HG02588 (cell line): ENCODE measurements around the gene STEAP1B.
"Not testable (repeated sequence)": the region's sequence is repeated elsewhere in the genome, so short reads cannot be mapped to it uniquely, and the experiment has no call there.

Experiments
- ATAC-seq: cut with Tn5 transposase; IDR thresholded peaks from one replicate; pipeline ENCODE4 v1.9.1; 2021; ENCODE audit warnings: mild to moderate bottlenecking, moderate library complexity; ENCODE audit not compliant: unreplicated experiment

STEAP1B gene

DNA sequence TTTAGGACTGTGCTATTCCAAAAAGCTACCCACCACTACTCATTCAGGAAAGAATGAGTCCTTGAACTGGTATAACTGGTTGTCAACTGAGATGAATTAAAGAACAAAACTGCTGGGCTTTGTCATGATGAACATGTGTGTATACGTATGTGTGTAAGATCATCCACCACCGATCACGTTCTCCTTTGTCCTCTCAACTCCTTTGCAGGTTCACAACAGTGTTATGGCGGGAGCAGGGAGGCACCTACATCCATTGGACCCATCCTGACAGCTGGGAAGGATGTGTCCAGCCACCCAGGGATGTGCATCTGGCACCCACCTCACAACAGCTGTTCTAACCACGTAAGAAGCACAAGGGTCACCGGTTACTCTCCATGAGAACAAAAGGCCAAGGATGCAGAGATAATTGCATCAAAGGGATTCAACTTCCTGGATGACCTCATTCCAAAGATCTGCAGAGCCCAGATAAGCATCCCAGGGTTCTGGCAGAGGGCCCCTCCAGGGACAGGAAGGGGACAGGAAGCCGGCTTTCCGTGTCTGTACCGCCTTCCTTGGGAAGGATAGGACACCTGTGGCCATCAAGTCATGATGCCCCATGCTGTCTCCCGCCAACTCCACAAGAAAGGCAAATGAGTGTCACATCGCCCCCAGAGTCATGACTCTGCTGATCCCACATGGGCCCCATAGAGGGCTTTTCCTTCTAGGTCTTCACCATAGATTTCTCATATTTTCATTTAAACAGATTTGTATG lies 66.1 kb downstream of the STEAP1B start:
- ATAC-seq = no peak

DNA sequence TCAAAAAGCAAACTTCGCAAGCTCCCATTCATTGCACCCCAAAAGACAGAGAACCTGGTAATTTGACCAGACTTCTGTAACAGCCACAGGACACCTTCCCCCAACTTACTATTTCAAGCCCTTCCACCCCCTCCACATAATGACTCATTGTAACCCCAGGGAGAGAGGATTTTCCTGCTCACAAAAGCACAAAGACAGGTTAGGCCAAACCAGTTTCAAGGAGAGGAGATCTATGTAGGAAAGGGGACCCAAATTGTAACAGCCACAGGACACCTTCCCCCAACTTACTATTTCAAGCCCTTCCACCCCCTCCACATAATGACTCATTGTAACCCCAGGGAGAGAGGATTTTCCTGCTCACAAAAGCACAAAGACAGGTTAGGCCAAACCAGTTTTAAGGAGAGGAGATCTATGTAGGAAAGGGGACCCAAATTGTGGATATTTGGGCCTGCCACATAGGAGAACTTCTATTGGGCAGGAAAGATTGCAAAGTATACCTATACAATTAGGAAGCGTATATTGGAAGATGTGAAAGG lies 66.8 kb downstream of the STEAP1B start:
- ATAC-seq = not testable (repeated sequence)

DNA sequence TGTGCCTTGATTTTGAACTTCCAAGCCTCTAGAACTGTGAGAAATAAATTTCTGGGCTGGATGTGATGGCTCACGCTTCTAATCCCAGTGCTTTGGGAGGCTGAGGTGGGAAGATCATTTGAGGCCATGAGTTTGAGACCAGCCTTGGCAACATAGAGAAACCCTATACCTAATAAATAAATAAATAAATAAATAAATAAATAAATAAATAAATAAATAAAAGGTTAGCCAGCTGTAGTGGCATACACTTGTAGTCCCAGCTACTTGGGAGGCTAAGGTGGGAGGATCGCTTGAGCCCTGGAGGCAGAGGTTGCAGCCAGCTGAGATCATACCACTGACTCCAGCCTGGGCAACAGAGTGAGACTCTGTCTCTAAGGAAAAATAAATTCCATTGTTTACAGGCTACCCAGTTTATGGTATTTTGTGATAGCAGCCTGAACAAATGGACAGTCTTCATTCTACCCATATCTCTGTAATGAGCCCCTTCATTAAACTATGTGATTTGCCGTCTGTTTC lies 67.7 kb downstream of the STEAP1B start:
- no peak for ATAC-seq

DNA sequence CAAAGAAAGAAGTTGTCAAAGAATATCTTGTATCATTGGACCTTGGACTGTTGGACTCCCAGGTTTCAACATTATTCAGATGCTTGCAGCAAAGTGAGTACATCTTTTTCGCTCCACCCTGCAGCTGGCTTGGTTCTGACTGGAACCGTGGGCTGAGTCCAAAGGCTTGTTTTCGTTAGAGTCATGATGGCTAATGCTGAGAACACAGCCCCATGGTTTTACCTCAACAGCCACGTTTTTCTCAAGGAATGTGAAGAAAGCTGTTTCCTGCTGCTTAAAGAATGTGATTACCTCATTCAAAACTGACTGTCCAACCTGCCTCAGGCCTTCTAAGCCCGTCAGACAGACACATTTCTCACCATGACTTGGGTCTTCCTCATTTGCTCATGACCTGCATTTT lies 69.5 kb downstream of the STEAP1B start:
- no peak for ATAC-seq

DNA sequence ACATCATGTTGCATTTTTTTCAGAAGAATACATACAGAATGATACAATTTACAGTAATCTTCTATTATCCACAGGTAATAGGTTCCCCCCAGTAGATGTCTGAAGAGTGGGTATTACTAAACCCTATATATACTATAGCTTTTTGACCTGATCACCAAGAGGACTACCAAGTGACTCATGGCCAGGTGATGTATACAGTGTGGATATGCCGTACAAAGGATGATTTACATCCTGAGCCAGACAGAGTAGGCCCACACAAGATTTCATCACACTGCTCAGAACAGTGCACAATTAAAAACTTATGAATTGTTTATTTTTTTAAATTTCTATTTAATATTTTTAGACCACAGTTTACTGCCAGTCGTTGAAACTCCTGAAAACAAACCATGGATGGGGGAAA lies 70.6 kb downstream of the STEAP1B start:
- no peak for ATAC-seq

DNA sequence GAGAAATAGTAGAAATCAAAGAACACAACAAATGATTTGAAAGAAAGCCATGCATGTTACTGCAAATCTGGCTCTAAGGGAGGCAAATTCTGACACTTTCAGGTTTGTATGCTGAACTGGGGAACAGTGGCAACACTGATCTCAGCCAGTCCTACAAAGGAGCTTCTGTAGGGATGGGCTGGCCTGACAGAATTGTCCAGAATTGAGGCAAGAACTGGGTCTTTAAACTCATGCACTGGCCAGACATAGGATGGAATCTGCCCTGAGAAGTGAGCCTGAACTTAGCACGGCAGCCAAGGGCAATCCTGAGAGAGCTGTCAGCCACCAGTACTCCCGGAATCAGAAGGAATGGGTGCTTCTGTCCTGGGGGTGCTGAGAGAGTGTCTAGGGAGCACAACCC lies 72.1 kb downstream of the STEAP1B start:
- no peak for ATAC-seq

DNA sequence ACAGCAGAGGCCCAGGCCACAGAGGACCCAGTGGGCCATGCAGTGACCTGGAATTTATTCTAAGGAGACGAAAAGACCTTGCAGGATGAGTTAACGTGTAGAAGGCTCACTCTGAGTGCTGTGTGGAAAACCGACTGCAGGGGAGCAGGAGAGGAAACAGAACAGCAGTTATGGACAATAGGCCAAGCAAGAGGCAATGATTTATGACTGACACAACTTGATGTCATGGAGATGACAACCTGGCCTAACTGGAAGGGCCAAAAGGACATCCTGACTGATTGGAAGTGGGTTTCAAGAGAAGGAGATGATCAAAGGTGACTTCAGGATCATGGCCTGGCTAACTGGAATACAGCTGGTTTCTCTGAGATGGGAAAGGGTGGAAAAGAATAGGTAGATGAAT lies 72.9 kb downstream of the STEAP1B start:
- ATAC-seq = no peak

DNA sequence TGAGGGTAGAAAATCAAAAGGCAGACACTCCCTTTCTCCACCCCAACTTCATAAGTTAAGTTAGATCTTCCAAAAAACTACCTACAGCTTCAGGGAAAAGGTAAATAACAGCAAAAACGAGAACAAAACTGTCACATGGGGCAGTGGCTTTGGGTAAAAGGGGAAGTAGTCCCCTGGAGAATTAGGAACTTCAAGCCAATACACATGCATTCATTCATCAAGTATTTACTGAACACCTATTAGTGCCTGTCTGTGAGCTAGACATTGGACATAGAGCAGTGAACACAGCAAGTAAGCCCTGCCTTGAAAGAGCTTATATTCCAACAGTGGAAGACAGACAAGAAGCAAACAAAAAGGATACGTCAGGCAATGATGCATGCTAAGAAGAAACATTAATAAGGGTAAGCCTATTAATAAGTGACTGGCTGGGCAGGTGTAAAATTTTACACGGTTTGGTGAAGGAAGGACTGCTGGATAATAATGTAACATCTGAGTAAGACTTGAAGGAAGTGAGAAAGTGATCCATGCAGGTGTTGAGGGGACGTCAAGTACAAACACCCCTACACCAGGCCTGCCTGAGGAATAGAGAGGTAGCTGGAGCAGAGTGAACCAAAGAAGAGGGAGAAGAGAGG lies 73.4 kb downstream of the STEAP1B start:
- ATAC-seq = peak; percentile 59

DNA sequence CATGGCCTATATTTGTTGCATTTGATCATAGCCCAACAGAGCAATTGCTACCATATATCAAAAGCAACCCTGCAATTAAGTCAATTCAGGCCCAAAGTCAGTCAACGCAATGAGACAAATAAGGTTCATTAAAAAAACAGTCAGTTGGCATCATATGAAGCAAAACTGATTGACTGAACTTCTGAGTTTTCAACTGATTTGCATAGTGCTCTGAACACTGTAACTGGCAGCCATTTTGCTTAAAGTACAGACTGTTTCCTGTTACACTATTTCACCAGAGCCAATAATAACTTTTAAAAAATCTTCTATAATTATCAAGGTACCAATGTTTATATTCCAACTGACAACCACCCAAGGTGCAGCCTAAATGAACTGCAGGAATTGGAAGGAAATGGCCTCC lies 74.6 kb downstream of the STEAP1B start:
- no peak for ATAC-seq

DNA sequence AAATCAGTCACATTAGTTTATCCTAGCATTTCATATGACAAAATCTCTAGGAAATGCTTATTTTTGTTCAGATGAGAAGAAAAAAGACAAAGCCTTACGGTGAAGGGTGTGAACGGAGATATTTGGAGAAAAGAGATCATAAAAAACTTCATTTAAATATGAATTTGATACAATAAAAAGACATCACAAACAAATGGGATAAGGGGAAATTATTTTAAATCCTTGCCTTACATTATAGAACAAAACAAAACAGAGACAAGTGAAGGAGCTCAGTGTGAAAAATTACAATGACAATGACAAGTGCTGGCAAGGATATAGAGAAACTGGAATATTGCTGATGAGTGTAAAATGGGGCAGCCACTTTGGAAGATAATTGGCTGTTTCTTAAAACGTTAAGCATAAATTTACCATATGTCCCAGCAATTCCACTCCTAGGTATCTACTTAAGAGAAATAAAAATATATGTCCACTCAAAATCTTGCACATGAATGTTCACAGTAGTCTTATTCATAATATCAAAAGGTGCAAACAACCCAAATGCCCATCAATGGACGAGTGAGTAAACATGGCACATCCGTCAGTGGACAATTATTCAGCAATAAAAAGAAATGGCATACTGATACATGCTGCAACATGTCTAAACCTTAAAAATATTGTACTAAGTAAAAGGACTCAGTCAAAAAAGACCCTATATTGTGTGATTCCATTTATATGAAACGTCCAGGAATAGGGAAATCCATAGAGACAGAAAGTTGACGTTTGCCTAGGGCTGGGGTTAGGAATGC lies 77.0 kb downstream of the STEAP1B start:
- ATAC-seq = no peak

DNA sequence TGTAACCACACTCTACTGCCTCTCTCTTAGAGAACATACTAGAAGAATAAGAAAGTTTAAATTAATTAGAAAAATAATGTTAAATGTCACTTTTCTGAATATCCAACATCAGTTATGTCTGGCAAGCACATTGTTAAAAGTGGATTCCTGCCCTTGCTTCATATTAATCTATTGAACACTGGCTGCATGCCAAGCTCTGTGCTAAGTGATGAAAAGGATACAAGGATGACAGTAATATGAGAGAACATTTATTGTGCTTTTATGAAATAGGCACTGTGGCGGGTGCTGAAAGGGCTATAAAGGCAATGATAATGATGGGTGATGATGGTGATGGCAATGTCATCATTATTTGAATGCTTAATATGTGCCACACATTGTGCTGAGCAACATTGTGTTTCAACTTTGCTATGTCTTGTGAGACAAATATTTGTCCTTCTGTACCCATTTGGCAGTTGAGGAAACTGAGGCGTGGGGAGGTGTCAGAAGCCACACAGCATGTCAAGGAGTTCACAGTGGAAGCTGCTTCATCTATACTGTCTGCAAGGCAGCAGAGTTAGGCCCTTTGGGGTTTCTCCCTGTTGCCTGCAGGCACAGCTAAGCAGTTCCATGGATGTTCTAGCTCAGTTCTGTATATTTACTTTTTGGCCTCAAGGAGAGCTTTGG lies 78.9 kb downstream of the STEAP1B start:
- no peak for ATAC-seq

DNA sequence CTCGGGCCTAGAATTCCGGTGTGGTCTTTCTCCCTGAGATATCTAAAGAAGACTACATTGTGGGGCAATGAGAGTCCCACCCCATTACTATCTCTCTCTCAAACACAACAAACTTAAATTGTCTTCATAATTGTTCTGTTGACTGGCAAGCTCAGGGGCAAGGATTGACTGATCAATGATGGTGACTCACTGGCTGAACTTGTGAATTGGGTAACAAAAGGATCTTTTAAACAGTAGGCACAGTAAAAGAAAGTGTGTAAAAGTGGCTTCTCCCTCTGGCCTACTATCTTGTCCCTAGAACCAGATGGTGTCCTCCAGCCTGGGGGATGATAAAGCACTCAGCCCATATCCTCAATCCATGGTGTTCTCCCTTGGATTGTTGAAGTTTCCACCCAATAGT lies 80.0 kb downstream of the STEAP1B start:
- ATAC-seq = no peak

DNA sequence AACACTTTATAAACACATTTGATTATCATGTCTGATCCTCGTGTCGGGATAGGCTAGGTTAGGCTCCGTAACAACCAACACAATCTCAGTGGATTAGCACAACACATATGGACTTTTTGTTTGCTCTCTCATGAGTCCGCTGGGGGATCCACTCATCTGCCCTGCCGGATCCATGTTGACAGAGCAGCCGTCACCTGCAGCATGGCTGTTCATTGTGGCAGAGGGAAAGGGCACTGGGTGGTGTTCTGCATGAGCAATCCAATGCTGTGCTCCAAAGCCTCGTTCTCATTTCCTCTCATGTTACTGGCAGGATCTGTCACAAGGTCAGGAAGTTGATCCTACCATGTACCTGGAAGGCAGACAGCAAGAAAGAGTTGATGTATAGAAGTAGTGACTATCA lies 80.5 kb downstream of the STEAP1B start:
- no peak for ATAC-seq

DNA sequence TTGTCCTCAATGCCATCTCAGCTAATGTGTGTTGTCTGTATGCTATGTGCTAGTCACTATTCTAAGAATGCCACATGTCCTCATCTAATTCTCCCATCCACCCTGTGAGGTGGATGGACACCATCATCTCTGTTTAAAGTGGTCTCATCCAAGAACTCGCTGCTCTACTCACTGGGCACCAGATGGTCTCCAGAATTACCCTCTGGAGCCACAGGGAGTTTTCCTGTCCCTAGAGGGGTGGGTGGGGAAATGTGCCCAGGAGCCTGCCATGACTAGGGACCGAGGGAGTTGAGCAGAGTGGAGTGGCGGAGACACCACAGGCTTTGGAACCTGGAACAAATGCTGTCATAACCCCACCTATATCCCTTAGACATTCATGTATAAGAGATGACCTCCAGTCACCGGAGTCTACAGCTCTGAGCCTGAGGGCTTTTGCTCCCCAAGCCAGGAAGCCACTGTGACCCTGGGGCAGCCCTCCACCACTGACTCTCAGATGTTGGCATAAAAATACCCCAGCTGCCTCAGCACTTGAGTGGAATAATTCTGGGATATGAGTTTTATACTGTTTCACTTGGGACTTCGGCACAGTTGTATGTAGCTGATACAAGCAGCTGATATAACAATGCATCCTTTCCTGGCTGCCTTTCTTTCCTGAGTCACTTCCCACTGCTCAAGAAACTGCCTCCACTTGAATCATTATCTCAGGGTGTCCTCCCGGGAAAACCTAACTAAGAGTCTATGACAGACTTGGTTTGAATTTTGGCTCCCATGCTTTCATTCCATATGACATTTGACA lies 81.5 kb downstream of the STEAP1B start:
- no peak for ATAC-seq

DNA sequence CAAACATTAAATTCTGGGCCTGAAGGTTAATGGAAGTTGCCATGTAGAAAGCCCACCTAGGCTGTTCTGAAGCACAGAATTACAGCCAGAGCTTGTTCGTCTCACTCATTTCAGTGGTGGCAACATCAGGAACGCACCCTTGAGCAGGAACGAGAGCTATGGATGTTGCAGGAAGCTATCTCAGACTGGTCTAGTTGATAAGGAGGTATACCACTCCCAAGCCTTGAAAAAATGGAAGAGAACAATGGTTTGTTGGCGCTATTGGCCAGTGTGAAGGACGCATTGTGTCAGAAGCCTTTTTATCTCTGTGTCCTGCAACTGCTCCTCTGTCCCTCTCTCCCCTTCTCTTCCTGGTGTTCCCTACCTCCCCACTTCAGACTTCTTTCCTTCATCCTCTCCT lies 82.1 kb downstream of the STEAP1B start:
- no peak for ATAC-seq

DNA sequence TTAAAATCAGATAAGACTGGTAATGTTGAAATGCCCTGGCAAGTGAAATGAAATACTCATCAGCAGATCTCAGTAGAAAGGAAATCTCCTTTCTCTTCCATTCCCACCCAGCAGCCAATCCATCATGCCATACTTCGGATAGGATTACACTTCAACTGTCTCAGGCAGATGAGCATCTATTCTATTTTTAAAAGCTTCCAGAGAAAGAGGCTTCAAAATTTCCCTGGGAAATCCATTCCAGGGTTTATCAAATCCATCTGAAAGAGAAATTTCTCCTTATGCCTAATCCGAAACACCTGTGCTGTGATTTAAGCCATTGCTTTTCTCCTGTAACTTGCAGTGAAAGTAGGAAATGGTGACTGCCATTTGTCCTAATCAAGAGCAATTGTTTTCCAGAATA lies 82.6 kb downstream of the STEAP1B start:
- ATAC-seq = no peak

DNA sequence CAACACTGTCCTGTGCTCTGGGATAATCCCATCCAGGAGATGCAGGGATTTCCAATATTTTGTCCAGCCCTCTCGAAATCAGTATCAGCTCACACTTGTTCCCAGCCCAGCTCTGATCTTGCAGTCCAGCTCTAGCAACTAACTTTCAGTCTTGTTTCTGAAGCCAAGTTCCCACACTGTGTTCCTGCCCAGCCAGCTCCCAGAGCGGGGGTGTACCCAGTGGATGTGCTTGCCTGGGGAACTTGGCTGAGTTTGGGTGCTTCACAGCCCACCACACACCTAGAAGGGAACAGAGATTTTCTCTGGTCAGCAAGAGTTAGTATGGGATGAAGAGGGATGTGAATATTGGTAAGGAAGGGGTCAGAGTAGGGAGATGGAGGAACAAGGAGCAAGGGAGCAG lies 85.6 kb downstream of the STEAP1B start:
- ATAC-seq = no peak

DNA sequence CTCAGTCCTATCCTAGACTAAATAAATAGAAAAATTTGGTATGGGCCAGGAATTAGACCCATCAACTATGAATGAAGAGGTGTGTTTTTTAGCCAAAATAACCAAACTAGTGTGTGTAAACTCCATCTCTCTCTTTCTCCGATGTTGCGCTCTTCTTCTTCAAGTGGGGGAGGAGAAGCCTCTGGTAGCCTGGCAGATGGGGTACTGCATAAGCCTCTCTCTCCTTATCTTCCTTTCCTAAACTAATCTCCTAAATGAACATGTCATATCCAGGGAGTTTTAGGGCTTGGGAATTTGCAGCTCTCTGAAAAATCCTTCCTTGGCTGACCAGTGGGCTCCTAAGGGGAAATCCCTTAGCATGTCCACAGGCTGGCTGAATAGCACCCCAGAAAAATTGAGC lies 86.8 kb downstream of the STEAP1B start:
- no peak for ATAC-seq

DNA sequence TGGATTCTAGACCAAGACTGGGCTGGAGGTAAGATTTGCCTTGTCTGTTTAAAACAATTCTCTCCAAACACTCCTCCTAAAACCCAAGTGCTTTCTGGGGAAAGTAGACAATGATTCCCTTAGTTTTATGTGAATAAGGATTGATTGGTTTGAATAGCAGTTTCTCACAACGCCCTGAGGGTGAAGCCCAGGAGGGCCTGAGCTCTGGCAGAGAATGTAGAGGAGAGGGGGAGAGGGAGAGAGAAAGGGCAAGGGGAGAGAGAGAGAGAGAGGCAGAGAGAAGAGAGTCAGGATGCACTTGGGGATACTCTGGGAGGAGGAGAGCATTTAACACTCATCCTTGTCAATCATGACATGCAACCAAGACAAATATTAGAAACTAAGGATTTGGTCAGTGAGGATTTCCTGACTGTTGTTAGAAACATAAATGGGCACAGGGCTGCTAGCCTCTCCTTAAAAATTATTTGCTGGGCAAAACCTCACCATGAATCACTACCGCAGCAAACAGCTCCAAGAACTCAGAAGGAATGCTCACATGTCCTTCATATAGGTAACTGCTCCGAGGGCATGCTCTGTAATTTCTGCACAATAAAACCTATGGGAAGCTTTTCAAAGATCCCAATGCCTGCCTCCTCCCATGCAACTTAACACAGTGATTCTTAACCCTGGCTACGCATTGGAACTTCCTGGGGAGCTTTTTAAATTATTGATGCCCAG lies 87.9 kb downstream of the STEAP1B start:
- no peak for ATAC-seq

DNA sequence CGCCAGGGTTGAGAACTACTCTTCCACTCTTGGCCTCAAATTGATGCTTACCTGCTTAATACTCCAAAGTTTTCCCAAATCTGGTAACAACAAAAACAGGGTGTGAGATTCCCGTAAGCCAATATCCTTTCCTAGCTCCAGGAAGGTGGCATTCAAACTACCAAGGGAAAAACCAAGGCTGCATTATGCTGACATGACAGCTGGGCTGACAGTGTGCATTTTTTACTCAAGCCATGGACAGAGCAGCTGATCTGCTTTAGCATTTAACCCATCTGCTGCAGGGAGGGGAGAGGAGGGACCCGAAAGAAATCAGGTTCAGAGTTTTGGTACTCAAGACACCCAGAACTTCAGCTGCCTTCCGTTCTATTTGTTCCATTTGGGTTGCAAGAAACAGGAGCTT lies 93.3 kb downstream of the STEAP1B start:
- no peak for ATAC-seq
